Left forelimb (tissue), 1 donor: Measurements from ENCODE around the gene MYO7B.

Experiments
- DNase-seq: peaks from one replicate; pipeline ENCODE4 v3.0.0-alpha.2; 2018; ENCODE audit warnings: low spot score

Gene MYO7B

GRCh38 chr2:127609031-127609751 is 73.7 kb downstream of the MYO7B start:
- peak; percentile 49 for DNase-seq

DNA sequence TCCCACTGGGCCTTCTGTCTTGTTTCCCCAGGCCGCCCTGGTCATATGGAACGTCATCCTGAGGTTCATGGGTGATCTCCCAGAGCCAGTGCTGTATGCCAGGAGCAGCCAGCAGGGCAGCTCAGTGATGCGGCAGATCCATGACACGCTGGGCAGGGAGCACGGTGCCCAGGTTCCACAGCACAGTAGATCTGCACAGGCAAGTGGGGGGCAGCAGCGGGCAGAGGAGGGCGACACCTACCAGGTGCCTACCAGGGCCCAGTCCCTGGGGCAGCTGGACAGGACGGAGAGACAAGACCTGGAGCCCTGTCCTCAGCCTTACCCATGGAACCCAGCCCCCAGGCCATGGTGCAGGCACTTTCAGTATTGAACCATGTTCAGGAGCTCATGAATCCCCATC is 74.3 kb downstream of the MYO7B start:
- DNase-seq = peak; percentile 34

- DNase-seq = peak; percentile 30
Observed at GRCh38 chr2:127610561-127610960, 75.1 kb downstream of the MYO7B start.

GRCh38 chr2:127611076-127611925 is 75.8 kb downstream of the MYO7B start:
- DNase-seq = peak; percentile 53

DNA sequence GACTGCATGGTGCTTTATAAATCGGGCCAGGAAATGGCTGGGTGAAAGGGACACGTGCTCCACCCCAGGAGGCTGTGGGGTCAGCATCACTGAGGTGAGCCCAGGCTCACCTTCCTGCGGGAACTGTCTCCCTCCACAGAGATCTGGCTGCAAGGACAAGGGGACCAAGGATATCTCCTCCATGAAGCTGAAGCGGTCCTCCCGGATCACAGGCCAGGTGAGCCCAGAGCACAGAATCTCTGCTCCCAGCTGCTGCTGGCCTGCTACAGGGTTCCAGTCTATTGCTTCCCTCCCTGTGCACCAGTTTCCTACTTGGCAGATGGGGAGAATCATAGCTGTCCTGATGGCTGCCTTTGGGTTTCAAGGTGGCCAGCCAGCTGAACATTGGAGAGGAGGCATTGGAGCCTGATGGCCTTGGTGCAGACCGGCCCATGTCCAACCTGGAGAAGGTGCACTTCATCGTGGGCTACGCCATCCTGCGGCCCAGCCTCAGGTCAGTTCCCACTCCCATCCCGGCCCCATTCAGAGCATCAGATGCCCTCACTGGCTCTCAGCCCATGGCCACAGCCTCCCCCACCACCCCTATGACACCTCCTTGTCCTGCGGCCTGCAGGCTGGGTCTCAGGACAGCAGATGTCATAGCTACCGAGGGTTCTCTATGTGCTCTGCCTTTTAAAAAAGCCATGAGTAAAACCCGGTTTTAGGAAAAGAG is 76.8 kb downstream of the MYO7B start:
- peak; percentile 47 for DNase-seq

DNA sequence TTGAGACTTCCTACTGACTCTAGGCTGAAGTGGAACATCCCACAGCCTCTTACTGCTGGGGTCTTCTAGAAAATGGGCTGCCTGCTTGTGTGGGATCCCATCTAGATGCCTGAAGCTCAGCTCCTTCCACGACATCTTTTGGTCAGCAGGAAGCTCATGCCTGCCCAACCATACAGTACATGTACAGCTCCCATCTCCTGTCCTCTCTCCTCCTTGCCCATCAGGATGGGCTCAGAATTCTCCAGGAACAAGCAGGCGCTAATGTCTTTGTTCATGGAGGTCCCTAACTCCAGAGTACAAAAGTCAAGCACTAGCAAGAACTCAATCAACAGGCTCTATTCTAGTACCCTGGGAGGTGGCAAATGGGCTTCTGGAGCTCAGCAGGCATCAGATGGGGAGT is 78.8 kb downstream of the MYO7B start:
- peak; percentile 25 for DNase-seq

- DNase-seq = peak; percentile 46
Observed at GRCh38 chr2:127614731-127615130, 79.2 kb downstream of the MYO7B start.

DNA sequence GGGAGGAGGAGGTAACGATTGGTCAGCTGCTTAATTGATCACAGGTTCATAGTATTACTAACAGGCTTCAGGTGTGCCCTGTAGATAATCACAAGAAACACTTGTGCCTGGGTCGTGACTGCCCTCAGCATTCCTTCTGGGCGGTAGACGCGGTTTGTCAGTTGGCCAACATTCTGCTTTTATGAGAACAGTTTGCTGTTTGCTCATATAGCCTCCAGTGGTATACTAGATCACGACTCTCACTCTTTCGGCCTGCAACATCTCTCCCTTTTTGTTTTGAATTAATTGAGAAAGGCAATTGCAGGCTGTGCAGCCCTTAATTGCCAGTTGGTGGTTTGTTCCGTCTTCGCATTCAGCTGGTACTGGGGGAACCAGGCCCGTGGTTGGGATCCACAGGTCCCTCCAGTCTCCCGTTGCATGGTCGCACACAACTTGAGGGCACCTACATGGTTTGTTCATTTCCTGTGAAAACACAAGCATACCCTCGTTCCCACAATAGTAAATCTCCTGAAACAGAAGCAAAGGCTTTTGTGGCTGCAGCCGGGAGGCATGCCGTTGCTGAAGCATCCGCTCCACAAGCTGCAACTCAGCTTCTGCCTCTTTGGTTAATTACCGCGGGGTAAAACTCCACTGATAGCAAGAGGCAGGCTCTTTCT is 80.2 kb downstream of the MYO7B start:
- DNase-seq = peak; percentile 45

DNA sequence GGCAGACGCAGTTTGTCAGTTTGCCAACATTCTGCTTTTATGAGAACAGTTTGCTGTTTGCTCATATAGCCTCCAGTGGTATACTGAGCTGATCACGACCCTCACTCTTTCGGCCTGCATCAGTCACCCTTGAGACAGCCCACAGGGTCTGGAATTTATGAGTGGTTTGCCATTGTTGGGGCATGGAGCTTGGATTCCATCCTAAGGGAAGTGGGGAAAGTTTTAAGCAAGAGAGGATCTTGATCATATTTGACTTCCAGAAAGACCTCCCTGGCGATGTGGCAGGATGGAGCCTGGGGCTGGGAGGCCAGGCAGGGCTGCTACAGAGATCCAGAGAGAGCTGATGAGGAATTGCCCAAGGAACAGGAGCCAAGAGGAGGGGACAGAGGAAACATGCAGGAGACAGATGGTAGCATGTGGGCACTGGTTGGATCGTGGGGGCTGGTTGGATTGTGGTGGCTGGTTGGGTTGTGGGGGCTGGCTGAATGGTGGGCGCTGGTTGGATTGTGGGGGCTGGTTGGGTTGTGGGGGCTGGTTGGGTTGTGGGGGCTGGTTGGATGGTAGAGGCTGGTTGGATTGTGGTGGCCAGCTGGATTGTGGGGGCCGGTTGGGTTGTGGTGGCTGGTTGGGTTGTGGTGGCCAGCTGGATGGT is 83.2 kb downstream of the MYO7B start:
- peak; percentile 55 for DNase-seq

DNA sequence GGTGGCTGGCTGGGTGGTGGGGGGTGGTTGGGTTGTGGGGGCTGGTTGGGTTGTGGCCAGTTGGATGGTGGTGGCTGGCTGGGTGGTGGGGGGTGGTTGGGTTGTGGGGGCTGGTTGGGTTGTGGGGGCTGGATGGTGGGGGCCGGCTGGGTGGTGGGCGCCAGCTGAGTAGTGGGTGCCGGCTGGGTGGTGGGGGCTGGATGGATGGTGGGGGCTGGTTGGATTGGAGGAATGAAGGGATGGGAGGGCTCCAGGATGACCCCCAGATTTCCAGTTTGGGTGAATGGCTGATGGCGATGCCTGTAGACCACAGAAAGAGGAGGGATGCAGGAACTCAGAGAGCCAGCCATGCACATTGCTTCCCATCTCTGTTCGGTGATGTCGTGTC is 83.7 kb downstream of the MYO7B start:
- DNase-seq = no peak

- DNase-seq = no peak
Observed at GRCh38 chr2:127619877-127620705, 84.6 kb downstream of the MYO7B start.

GRCh38 chr2:127620866-127621265 is 85.4 kb downstream of the MYO7B start:
- peak; percentile 11 for DNase-seq

- DNase-seq = peak; percentile 17
Observed at GRCh38 chr2:127621981-127622431, 86.5 kb downstream of the MYO7B start.

- DNase-seq = no peak
Observed at GRCh38 chr2:127622561-127623387, 87.3 kb downstream of the MYO7B start.

GRCh38 chr2:127623388-127624319 is 88.2 kb downstream of the MYO7B start:
- DNase-seq = peak; percentile 60

- peak; percentile 50 for DNase-seq
Observed at GRCh38 chr2:127624320-127624755, 88.9 kb downstream of the MYO7B start.

DNA sequence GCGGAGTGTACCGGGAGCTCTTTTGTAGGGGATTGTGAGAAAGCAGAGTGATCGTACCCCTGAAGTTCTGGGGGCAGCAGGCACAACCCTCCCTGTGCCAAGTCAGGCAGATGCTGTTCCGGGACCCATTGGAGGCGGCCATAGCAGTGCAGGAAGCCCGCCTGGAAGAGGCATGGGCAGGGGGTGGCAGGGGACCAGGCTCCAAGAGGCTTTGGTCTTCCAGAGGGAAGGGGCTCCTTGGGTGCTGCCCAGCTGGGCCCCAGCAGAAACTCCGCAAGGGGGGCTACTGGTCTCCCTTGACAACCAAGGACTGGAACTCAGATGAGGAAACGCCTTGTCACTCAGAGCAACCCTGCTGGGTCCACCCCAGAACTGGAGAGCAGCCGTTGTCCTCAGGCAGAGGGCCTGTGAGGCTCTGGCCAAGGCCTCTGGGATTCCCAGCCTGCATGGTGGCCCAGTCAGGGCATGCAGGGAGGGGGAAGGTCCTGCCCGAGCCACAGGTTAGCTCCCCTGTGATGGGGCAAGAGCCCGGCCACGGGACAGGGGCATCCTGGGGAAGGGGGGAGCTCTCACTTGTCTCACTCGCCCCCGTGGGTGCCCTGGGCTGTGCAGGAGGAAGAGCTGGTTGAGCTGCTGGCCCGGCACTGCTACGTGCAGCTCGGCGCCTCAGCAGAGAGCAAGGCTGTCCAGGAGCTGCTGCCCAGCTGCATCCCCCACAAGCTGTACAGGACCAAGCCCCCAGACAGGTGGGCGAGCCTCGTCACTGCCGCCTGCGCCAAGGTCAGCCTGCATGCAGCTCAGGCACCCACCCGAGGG is 89.5 kb downstream of the MYO7B start:
- DNase-seq = no peak

GRCh38 chr2:127625572-127625951 is 90.1 kb downstream of the MYO7B start:
- no peak for DNase-seq
